Amniotic epithelial cell (primary cell): ENCODE data around the gene SRSF3.
"Not testable (repeated sequence)": the region's sequence is repeated elsewhere in the genome, so short reads cannot be mapped to it uniquely, and the experiment has no call there.

Experiments used
- DNase-seq: peaks from one replicate; pipeline ENCODE4 v3.0.0-alpha.2; 2010; ENCODE audit warnings: low read depth

The SRSF3 gene

DNA sequence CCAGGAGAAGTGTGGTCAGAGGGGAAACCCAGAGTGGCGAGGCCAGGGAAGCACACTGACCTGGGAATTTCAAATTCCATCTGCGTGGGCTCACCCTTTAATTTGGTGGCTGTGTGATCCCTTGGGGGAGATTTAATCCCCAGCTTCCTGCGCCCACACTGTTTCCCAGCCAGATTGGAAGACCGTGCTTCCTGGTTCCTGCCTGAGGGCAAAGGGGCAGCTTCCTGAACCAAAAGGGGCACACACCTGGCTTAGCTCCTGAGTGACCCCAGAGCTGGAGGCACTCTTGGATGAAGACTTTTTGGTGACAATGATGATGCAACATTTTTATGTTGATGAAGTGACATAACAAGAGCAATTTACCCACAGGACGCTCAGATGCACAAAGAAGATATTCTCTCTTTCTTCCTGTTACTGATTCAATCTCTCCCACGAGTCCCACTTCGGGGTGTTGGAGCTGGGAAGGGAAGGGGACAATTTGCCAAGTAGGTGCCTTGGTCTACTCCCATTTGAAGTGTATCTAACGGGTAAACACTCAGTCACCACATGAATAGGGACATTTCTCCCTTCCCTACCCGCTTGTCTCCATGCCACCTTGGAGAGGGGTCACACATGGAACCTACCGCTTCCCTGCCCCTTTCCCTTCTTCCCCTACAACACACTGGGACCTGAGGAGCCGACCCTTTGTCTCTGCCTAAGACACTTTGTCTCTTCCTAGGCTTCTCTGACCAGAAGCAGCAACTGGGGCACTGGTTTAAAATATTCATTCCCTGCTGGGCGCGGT is 55.7 kb downstream of the SRSF3 start:
- DNase-seq = no peak

DNA sequence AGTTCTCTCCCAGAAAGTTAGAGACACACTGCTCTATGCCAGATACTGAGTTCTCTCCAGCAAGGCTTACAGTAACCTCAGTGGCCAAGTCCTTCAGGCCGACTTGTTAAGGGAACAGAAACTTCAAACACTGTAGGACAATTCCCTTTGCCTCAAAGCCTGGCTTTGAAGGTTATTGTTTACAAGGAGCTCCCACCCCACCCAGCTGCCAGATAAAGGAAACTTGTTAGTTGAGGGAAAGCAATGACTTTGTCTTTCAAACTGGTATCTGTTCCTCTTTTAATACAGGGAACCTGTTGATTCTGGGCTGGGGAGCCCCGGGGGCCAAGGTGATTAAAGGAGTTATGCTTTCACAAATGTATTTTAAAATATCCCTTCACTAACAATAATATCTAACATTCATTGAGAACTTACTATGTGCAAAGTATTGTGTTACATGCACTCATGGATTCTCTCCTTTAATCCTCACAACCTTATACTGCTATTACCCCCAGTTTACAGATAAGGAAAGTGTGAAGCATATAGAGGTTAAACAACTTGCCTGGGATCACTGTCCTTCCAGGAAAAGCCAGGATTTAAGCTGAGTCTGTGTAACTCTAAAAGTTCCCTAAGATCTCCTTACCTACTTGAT is 56.8 kb downstream of the SRSF3 start:
- DNase-seq = no peak

DNA sequence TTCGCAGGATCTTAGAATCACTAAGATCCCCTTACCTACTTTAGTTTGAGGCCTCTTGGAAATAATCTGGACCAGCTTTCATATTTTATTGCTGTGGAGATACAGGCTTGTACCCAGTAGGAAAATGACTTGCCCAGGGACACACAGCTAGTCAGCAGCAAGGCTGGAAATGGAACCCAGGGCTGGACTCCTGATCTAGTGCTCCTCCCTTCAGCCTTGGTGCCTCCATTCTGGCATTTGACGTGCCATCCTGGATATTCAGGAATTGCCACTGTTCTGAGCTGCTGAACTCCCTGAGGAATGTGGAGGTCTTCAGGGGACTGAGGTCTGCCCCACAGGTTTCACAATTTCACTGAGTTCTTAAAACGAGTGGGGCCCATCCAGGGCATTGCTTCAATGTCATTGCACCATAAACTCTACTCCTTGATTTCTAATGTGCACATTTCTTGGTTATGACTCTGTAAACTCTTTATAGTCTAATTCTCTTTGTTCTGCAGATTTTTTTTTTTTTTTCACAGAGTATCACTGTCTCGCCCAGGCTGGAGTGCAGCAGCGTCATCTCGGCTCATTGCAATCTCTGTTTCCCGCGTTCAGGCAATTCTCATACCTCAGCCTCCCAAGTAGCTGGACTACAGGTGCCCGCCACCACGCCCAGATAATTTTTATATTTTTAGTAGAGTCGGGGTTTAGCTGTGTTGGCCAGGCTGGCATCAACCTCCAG is 57.7 kb downstream of the SRSF3 start:
- peak; percentile 35 for DNase-seq

DNA sequence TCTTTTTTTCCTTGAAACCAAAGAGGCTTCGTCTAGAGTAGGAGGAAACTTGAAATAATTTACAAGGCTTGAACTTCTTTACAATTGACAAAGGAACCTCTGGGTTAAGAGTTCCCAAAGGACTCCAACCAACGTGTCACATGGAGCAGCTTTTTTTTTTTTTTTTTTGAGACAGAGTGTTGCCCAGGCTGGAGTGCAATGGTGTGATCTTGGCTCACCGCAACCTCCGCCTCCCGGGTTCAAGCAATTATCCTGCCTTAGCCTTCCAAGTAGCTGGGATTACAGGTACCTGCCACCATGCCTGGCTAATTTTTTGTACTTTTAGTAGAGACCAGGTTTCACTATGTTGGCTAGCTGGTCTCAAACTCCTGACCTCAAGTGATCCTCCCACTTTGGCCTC is 60.3 kb downstream of the SRSF3 start:
- not testable (repeated sequence) for DNase-seq
